Measurements from ENCODE around the gene CT83. TPM values are rescaled to one million over a fixed set of nuclear protein-coding genes. Genes with fewer than 3 reads are reported as not detected.

Gene CT83, protein sequence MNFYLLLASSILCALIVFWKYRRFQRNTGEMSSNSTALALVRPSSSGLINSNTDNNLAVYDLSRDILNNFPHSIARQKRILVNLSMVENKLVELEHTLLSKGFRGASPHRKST
- total RNA-seq, result not detected

GRCh38 chrX:116462822-116463221, at the start of gene CT83:
Gene CT83, minus strand, starts transcription at chrX:116462976. Its CDS starts 120 bp downstream, at chrX:116462856.

GRCh38 chrX:116436358-116436816, 26.4 kb downstream of the CT83 start, which contains the start of gene SLC6A14:
Gene SLC6A14, plus strand, starts transcription at chrX:116436606. Its CDS starts 104 bp downstream, at chrX:116436710.

Other genes with a start within 250 kb of the CT83 start
- not detected for gene SLC6A14, start 26.4 kb downstream of the CT83 start, total RNA-seq